Measurements from ENCODE around the gene PRPF6. TPM values are rescaled to one million over a fixed set of nuclear protein-coding genes. Genes with fewer than 3 reads are reported as not detected.

Gene PRPF6
- total and polyA plus RNA-seq, 2 of the 13 experiments (the other 11 are each of a cell fraction or from before 2014, with no cell fraction given) = 63.7 to 101 TPM

- TF ChIP-seq HNRNPH1 (optimal IDR thresholded peaks at IDR 0.05; ENCODE audit: low read depth, low read length) (no peak), ZNF747 (CRISPR knock-in tag; IDR thresholded peaks at IDR 0.05; ENCODE audit: borderline replicate concordance) (no peak), ZNF766 (CRISPR knock-in tag; IDR thresholded peaks at IDR 0.05; ENCODE audit: borderline replicate concordance) (no peak), ZFY (CRISPR knock-in tag; IDR thresholded peaks at IDR 0.05) (no peak), NFATC3 (CRISPR knock-in tag; IDR thresholded peaks at IDR 0.05) (no peak), ETV5 (CRISPR knock-in tag; IDR thresholded peaks at IDR 0.05; ENCODE audit: borderline replicate concordance) (peak; percentile 70), ARNTL (CRISPR knock-in tag; IDR thresholded peaks at IDR 0.05) (0 out of 2 replicates have a peak, but pooled peaks have one; percentile 59), SRSF4 (IDR thresholded peaks at IDR 0.05; ENCODE audit: low read depth, low read length, poor library complexity, severe bottlenecking) (no peak), FUBP1 (CRISPR knock-in tag; IDR thresholded peaks at IDR 0.05; ENCODE audit: borderline replicate concordance) (no peak), GATA4 (IDR thresholded peaks at IDR 0.05; ENCODE audit: borderline replicate concordance, low read depth) (no peak), ZNF281 (CRISPR knock-in tag; IDR thresholded peaks at IDR 0.05; ENCODE audit: borderline replicate concordance) (peak; percentile 96), HNRNPK (IDR thresholded peaks at IDR 0.05; ENCODE audit: low read depth, low read length, poor library complexity, severe bottlenecking) (no peak), TFDP2 (CRISPR knock-in tag; IDR thresholded peaks at IDR 0.05) (peak; percentile 11; the same call in 1 of the 2 replicates), ZNF83 (CRISPR knock-in tag; IDR thresholded peaks at IDR 0.05; ENCODE audit: borderline replicate concordance) (no peak), NFRKB (IDR thresholded peaks at IDR 0.05) (no peak), TRIM24 (CRISPR knock-in tag; IDR thresholded peaks at IDR 0.05) (no peak), ZBTB2 (CRISPR knock-in tag; IDR thresholded peaks at IDR 0.05; ENCODE audit: low read depth) (no peak), NPAS2 (CRISPR knock-in tag; IDR thresholded peaks at IDR 0.05; ENCODE audit: borderline replicate concordance) (no peak), HOXA3 (CRISPR knock-in tag; IDR thresholded peaks at IDR 0.05) (peak; percentile 53), ATF1 (CRISPR knock-in tag; IDR thresholded peaks at IDR 0.05) (no peak), MBNL3 (CRISPR knock-in tag; conservative IDR thresholded peaks at IDR 0.05) (no peak), ZFP36L2 (CRISPR knock-in tag; IDR thresholded peaks at IDR 0.05) (no peak), ZNF614 (CRISPR knock-in tag; IDR thresholded peaks at IDR 0.05; ENCODE audit: borderline replicate concordance) (no peak), ZNF234 (CRISPR knock-in tag; conservative IDR thresholded peaks at IDR 0.05) (no peak)
These were observed 75.6 kb downstream of the PRPF6 start (continued) for GRCh38 chr20:64056639-64056888.

Data from HepG2 (cell line).